NOMO-1 treated with DMSO at 0.1 percent for 48 hours (cell line): ENCODE data around the gene PTPN4.
A peak's percentile ranks its signal among the peaks of the same experiment; 100 is the strongest.
"Not testable (repeated sequence)": the region's sequence is repeated elsewhere in the genome, so short reads cannot be mapped to it uniquely, and the experiment has no call there.

Experiments used
- DNase-seq: peaks from one replicate; lab custom pipeline; 2025; ENCODE audit not compliant: unreplicated experiment; lab: John Stamatoyannopoulos, UW

Gene PTPN4

GRCh38 chr2:119939915-119940314 lies 180.2 kb downstream of the PTPN4 start:
- DNase-seq = no peak

GRCh38 chr2:119940856-119941255 lies 181.1 kb downstream of the PTPN4 start:
- DNase-seq = no peak

GRCh38 chr2:119941388-119941787 lies 181.7 kb downstream of the PTPN4 start:
- no peak for DNase-seq

GRCh38 chr2:119941981-119942513 lies 182.3 kb downstream of the PTPN4 start:
- no peak for DNase-seq

- no peak for DNase-seq
These were observed 183.3 kb downstream of the PTPN4 start for GRCh38 chr2:119943058-119943457.

- DNase-seq = no peak
These were observed 187.8 kb downstream of the PTPN4 start for GRCh38 chr2:119947535-119947934.

GRCh38 chr2:119950966-119951365 lies 191.2 kb downstream of the PTPN4 start:
- no peak for DNase-seq

- DNase-seq = no peak
These were observed 199.0 kb downstream of the PTPN4 start for GRCh38 chr2:119958670-119959268.

GRCh38 chr2:119960821-119961220 lies 201.1 kb downstream of the PTPN4 start:
- DNase-seq = no peak

- DNase-seq = no peak
These were observed 222.2 kb downstream of the PTPN4 start for GRCh38 chr2:119981896-119982295.

GRCh38 chr2:119982506-119982905 lies 222.8 kb downstream of the PTPN4 start:
- DNase-seq = no peak

- no peak for DNase-seq
These were observed 223.4 kb downstream of the PTPN4 start for GRCh38 chr2:119983108-119983507.

- no peak for DNase-seq
These were observed 236.4 kb downstream of the PTPN4 start for GRCh38 chr2:119996148-119996547.

GRCh38 chr2:119996896-119997891 lies 237.5 kb downstream of the PTPN4 start:
- DNase-seq = not testable (repeated sequence)

GRCh38 chr2:120001471-120001870 lies 241.7 kb downstream of the PTPN4 start:
- DNase-seq = no peak

GRCh38 chr2:120004254-120004653 lies 244.5 kb downstream of the PTPN4 start:
- DNase-seq = no peak

- peak; percentile 83 for DNase-seq
These were observed 246.3 kb downstream of the PTPN4 start for GRCh38 chr2:120005834-120006521.

- DNase-seq = no peak
These were observed 248.1 kb downstream of the PTPN4 start for GRCh38 chr2:120007851-120008250.

GRCh38 chr2:120012363-120012762 lies 252.6 kb downstream of the PTPN4 start:
- DNase-seq = no peak

- peak; percentile 80 for DNase-seq
These were observed 253.3 kb downstream of the PTPN4 start, which contains the start of gene EPB41L5 for GRCh38 chr2:120012771-120013596. Gene EPB41L5, plus strand, starts transcription at chr2:120013077. Its CDS starts 6,008 bp downstream, at chr2:120019085.
